CD1c-positive myeloid dendritic cell (primary cell): Measurements from ENCODE around the gene DENND1B.

Experiments used
- DNase-seq: peaks from one replicate; pipeline ENCODE4 v3.0.0-alpha.2; 2016; ENCODE audit errors: extremely low spot score

Gene DENND1B

DNA sequence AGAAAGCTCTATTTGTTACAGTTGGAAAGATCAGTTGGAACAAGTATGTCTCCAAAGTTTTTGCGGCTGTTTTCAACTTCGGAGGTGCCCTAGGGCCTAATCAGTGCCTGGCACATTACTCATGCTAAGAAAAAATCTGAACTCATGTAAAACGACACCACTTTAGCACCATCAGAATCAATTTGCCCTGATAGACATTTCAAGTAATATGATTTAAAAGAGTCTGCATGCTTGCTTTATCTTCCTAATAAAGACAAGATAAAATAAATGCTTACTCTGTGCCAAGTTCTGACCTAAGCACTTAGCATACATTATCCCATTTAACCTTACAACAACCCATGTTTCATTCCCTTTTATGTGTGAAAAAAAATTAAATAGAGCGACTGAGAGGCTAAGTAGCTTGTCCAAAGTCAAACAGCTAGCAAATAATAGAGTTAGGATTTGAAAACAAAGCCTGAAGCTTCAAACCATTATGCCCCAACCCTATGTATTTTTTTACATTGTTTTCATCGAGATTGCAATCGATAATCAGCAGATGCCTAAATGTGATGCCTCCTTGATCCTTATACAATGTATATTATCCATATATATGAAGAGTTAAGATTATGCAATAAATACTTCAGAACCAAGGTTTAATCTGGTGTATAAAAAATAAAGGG lies 91.3 kb downstream of the DENND1B start:
- DNase-seq: no peak

DNA sequence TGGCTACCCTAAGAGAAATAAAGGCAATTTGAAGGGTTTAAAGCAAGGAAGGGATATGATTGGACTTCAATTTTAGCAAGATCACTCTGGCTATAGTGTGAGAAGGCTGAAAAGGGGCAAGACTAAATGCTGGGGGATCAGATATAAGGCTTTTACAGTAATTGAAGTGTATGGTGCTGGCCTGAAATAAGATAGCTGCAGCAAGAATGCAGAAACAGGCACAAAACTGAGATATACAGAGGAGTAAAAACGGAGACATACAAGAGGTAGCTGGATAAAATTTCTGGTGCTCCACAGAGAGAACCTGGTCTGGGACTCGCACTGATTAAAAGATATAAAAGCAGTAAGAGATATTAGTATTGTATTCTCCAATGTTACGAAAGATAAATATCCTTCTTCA lies 92.0 kb downstream of the DENND1B start:
- no peak for DNase-seq

DNA sequence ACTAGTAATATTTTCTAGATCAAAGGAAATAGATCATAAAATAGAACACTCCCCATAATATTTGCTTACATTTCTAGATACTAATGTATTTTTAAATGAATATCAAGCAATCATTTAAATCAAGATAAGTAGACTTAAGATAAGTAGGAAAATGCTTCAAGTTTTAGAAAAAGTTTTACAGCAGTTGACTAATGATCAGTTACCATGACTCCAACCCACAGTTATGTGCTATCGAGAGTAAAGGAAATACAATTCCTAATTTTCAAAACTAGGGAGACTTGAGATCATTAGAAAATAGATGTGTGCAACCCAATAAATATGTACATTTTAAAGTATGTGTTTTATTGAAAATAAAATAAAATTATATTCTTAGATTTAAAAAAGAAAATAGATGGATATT lies 95.0 kb downstream of the DENND1B start:
- no peak for DNase-seq

DNA sequence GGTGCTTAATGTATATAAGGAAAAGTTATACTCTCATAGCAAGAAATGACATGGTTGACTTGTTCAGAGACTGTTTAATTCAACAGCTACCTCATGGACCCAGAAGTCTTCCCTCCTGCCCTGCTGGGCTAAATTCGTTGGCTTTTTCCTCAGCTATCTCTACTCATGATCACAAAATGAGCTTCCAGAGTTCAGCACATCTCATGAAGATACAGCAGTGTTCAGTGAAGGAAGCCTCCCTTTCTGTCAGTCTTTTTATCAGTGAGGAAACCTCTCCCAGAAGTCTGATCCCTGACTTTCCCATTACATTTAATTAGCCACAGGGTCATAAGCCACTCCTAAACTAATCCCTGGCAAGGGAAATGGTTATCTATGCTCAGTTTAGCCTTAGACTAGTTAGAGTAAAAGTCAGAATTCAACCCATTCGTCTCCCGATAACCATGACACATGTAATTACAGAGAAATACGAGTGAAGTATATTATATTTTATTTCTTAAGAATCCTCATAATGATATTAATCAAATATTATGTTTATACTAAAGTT lies 97.5 kb downstream of the DENND1B start:
- no peak for DNase-seq

DNA sequence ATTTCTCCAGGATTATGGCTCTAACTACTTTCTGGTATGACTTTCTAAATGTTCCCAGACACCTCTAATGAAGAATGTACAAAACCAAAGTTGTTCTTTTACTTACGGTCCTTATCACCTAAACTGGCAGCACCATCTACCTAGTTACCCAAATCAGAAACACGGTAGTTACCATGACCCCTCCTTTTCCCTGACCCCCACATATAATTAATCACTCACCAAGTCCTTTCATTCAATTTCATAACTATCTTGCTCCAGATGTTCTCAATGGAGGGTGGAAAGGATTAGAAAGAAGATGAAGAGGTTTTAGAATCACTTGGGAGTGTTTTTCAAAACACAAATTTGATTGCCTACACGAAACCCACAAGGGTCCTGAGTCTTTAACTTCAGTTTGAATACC lies 98.0 kb downstream of the DENND1B start:
- DNase-seq: no peak

DNA sequence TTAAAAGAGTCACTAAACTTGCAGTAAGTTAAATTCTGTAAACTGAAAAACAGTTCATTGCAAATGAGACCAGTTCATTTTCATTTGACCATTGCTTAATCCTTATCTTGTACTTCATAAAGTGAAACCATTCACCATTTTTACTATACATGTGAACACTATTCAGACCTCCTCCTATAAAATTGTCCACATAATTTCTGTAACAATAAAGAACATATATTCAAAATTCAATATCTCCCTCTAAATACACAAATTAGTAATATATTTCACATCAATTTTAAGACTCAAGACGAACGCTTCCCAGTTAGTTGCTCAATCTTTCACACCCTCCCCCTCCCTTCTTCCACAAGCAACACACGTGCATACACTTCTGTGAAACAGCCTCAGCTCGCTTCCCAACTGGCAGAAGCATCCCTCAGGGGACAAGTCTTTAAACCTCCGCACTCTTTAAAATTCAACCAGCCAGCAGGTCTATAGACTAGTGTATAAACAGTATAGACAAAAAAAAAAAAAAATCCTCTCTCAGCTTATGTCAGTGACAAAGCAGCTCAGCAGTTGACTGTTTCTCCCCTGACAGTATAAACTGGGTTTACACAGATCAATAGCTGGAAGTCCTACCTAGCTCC lies 99.6 kb downstream of the DENND1B start:
- DNase-seq: peak; percentile 11

DNA sequence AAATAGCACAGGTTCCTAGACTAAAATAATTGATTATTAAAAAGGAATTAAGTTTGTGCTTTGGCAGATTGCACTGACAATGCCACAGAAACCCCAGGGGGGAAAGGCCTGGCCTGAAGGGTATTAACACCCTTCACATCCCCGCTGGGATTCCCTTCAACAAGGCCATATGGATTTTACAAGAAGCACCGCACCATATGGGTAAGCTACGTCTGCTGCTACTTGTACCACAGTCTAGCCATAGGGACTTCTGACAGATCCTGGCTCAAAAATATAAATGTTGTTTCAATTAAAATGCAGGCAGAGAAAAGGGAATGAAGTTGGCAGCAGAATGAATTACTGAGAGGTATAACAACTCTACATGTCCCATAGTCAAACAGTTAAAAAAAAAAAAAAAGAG lies 101.0 kb downstream of the DENND1B start:
- no peak for DNase-seq

DNA sequence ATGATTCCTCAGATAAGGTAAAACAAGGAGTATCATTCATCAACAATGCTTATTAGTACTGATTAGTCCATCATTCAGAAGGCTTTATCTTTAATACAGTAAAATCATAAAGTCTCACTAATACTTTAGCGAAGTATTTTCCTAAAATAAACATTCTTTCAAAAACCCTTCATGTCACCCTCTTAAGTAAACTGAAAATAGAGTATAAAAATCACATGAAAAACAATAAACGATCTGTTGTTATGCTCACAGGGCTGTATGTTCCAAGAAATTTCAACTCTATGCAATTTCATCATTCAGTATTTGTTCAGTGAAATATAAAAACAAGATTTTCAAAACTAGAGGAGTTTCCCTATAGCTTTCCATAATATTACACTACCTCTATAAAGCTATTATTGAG lies 102.0 kb downstream of the DENND1B start:
- DNase-seq: no peak

DNA sequence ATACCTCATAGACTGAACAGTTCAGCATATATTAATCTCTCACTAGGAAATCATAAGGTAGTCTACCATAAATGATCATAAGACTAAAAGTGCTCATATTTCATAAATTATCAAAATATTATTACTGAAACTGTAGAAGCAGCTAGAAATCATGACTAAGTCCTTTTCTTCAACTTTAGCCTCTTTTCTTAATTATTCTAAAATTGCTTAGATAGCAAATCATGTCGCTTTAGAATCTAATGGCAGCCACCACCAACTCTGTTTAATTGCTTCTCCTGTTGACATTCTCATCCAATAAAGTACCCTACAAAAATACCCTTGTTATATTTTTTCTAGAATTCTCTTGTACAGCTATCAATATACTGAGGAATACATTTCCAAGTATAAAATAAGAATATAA lies 102.9 kb downstream of the DENND1B start:
- DNase-seq: no peak

DNA sequence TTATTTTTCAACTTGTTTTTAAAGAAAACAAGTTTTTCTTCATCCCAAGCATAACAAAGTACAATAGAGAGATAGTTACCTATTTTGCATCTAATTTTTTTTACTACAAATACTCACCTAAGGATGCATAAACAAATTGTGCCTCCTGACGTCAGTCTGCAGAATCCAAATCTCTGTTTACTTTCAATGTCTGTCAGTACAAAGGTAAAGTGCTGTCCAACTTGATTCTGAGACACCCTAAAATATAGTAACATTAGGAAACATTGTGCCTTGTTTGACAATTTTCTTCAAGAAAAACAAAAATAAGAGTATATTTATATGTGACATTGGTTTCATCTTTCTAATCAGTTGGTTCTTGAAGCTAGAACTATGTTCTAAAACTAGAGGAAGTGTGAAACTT lies 103.4 kb downstream of the DENND1B start:
- no peak for DNase-seq

DNA sequence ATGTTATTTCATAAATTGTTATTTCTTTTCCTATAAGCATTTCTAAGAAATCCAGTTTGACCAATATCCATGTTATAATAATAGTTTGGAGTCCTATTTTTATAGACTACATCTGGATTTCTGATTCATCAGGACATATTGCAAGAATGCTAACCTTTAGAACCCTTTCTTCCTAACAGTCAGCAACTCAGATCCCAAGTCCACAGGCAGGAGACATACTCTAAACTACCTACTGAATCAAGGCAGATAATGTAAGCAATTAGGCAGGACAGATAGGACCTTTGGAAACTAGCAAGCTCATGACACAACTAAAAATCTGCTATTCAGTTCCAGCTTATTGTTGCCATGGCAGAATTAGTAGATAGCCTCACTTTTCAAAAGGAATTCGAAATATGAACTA lies 104.1 kb downstream of the DENND1B start:
- no peak for DNase-seq

DNA sequence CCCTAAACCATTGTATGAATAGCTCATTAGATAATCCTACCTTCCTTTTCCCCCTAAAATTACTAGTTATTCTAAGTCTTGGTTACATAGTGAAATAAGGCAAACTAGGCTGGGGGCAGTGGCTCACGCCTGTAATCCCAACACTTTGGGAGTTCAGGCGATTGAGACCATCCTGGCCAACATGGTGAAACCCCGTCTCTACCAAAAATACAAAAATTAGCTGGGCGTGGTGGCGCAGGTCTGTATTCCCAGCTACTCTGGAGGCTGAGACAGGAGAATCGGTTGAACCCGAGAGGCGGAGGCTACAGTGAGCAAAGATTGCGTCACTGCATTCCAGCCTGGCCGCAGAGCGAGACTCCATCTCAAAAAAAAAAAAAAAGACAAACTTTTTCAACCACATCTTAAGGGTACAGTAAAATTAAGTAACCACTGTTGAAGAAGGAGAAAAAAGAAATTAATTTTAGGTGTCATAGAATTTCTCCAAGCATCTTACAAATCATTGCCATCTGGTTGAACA lies 108.5 kb downstream of the DENND1B start:
- no peak for DNase-seq

DNA sequence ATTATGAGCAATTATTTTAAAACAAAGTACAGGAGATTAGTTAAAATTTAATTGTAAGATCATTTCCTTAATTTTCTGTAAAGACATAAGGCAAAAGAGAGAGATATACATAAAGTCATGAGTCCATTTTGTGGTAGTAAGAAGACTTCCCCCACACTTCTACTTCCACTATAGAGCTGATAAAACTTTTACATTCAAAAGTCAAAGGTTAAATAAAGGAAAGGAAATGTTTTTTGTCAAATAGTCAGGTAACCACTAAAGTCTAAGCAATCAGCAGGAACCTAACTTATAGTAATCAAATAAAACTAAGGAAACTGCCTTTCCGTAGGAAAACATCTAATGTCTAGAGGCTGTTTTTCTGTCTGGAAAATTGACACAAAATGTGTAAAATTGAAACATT lies 110.9 kb downstream of the DENND1B start:
- no peak for DNase-seq

DNA sequence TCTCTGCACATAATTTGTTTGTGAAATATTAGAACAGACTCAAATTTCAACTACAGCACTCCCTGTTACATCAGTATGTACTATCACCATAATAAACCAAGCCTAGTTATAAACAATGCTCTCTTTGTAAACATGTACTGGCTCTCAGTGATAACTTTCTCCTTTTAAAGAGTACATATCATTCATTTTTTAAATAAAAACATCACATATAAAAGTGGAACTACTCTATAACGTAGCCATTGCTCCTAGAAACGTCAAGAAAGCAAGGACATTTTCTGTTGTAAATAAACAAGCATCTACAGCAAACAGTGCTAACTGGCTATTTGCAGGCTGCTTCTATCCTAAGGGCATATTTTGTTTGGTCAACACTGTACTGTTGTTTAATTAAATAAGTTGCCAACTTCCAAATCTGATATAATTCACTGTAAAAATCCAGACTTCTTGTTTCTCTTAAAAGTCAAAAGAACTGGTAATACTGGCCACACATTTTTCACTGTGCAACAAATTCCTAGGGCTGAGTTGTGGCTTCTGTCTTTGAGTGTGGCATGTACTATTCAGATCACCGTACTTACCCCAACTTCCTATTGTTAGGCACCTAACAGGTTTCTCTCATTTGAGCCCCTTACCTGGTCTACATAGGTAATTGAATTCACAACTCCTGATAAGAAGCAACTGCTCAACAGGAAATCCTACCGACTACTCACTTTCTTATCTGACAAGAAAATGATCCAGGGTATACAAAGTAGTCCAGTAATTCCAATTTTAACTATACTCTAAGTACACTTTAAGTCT lies 111.9 kb downstream of the DENND1B start:
- no peak for DNase-seq

DNA sequence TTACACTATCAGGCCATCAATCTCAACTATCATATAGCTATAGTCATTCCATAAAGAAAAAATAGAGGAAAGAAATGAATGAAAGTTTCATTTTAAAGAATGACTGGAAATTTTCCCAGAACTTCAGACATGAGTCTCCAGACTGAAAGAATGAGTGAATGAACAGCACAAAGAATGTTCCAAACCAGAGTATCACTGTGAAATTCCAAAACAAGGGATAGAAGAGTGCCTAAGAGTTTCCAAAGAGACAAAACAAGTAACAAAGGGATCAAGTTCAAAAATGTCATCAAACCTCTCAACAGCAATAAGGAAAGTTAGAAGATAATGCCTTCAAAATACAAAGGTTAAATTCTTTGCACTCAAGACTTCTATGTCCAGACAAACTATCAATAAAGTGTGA lies 114.9 kb downstream of the DENND1B start:
- DNase-seq: no peak

DNA sequence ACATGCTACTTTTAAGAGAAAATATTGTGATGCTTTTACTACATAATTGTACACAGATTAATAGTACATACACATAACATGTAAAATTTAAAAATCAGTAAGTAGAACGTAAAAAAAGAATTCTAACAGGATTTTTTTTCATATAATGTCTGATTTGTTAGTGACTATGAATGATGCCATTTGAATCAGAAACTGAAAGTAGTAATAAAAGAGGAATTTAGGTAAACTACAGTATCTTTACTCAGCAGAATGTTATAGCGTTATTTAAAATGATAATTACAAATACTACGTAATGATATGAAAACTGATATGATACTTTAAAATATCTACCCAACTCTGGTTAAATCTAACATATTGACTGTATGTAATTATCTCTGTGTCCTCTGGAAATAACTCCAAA lies 116.1 kb downstream of the DENND1B start:
- peak; percentile 23 for DNase-seq

DNA sequence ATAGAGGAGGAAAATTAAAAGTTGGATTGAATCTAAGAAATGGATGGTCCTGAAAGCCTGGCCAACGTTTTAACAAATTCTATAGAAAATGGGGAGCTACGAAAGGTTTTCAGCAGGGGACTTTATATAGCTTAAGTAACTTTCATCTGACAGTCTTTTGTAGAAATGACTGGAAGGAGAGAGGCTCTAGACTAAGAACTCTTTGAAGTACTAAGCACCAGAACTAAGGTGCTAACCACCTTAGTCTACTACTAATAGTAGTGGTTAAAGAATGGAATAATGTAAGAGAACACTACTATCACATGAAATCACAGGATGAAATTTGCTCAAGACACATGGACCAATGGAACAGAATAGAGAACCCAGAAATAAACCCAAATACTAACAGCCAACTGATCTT lies 126.1 kb downstream of the DENND1B start:
- DNase-seq: no peak

DNA sequence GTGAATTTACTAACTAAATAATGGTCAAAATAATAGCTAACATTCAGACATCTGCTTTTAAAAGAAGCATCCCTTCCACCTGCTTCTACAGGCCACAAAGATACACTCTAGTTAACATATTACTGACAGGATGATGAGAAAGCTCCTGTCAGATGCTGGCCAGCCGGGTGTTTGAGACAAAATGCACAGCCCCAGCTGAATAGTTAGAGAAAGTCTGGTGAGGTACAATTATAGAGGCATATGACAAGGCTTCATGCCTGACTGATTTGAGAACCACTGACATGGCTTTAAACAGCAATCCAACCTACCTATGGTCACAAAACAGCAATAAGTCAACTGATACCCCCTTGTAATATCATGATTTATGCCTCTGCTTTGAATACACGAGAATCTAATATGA lies 137.0 kb downstream of the DENND1B start:
- no peak for DNase-seq

DNA sequence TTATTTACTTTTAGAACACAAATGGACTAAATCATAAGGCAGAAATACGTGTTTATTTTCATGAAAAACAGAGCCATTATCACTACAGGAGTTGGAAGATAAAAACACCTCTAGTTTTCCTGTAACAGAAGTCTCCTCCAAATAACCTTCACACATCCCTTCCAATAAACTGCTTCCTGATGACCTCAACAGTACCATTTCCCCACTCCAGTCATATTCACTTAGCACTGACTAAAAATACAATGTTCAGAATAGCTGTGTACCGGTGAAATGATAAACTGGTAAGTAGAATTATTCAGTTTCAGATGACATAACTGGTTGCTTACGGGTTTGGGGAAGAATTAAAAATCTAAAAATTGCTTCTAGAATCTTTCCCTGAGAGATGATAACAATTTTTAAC lies 137.9 kb downstream of the DENND1B start:
- DNase-seq: no peak

DNA sequence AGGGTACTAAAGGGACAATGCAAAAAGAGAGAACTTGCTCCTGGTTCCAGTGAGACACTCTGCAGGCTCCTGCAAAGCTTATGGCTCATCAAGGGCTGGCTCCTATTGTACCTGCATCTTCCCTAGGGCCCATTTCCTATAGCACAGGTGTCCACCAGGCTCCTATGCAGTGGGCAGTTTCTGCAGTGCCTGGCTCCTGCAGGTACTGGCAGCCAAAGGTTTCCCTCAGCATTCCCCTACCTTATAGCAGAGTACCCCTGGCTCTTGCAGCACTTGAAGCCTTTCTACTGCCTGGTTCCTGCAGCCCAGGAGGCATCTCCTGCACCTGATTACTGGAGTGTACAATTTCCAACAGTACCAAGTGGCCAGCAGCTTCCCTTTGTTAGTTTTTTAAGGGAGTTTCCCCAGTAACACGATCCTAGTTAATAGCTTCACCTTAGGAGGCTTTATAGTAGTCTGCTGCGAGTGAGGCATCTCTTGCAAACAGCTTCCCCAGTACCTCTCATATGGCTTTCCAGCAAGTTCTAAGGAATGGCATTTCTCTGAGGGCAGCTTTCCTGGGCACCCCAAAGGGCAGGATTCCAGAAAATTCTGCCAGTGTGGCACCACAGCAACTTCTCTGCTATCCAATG lies 141.7 kb downstream of the DENND1B start:
- DNase-seq: no peak

DNA sequence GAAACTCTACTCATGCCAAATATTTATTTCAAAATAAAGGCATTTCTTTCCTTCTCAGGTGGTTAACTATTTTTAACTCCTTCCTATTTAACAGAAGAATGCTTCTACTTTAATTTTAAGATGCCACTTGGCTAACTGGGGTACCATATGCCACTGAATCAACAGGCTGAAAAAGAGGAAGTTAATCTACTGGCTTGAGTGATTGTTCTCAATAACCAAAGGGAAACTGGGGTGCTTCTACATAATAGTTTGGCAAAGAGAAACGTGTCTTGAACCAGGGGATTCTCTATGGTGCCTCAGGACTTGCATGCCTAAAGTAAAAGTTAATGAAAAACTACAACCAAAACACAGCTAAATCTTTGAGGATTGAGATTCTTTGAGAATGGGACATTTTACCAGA lies 142.6 kb downstream of the DENND1B start:
- no peak for DNase-seq

DNA sequence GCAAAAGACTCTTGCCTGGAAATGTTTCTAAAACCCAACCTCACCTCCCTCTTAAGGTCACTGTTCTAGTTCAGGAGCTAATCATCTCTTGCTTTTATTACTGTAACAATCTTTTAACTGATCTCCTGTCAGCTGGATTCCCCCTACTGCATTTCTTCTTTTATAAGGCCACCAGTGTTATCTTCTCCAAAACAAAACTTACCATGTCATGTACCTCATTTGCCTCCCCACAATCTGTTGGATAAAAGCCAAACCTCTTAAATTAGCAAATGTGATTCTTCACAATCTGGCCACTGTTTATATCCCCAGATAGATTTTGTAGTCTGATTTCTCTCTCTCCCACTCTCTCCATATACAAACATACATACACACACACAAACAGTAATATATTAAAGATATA lies 143.3 kb downstream of the DENND1B start:
- no peak for DNase-seq
